ENCODE data around the gene TMEM170B.

The TMEM170B gene

DNA sequence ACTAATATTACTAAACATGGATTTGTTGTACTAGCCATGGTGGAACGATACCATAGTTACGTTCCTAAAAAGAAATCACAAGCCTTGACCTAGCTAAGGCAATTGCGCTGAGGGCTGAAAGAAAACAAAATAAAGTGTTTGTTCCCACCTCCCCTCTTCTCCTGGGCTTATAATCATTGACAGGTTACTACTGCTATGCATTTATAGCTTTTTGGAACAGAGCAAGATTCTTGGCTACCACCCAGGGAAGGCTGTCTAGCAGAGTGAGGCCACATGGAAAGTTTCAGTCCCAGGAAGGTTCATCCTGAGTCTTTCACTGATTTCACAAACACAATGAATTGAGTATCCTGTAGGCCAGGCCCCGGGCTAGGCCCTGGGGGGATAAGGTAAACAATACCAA is 84.6 kb downstream of the TMEM170B start:
- DNase-seq, result no peak

DNA sequence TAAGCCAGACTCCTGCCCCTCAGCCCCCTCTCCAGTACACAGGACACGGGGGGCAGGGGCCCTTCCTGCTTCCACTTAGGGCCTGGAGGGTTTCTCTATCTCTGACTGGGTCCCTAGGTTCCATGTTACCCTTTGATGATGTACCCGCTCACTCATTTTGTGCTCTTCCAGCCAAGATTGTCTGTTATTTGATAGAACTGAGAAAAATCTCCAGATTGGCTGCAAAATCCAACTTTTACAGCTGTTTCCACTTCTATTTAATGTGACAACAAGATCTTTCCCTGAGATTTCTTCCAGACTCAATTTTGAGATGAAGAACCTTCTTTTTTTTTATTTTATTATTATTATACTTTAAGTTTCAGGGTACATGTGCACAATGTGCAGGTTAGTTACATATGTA is 85.7 kb downstream of the TMEM170B start:
- no peak for DNase-seq

DNA sequence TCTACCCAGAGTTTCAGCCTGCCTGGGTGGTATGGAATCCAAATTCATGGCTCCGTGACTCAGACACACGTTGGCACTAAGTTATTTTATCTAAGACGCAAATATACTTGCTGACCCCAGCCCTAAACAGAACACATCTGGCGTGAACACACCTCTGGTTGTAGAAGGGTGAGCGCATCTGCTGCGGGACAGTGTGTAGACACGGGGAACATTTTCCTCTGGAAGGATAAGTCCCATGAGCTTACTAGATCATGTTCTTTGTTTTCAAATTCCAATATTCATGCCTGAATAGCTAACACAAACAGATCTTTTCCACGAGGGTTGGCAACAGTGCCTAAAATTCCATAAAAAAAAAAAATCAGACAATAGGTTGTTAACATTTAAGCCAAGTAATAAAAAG is 87.8 kb downstream of the TMEM170B start:
- no peak for DNase-seq

DNA sequence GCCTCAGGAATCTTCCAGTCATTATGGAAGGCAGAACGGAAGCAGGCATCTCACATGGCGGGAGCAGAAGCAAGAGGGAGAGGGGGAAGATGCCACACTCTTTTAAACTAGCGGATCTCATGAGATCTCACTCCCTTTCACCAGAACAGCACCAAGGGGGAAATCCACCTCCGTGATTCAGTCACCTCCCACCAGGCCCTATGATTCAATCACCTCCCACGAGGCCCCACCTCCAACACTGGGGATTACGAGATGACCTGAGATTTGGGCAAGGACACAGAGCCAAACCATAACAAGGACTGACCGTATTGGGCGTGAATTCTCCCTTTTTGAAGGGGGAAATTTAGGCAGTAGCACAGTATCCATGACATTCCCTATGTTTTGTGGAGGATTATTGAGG is 88.8 kb downstream of the TMEM170B start:
- DNase-seq, result no peak

DNA sequence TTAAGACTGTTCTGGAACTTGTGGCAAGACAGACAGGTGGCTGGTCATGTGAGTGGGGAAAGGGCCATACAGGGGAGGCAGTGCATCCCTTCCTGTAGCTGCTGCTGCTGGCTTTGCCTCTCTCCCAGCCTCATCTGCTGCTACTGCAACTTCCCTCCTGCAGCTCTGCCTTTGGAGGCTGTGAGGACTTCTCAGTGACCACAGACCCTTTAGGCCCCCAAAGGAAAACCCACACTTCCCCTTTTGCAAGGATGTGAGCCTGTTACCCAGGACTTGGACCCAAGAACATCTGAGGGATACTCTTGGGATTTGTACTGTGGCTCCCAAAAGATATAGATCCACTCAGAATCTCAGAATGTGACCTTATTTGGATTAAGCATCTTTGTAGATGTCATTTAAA is 91.0 kb downstream of the TMEM170B start:
- DNase-seq, result no peak

DNA sequence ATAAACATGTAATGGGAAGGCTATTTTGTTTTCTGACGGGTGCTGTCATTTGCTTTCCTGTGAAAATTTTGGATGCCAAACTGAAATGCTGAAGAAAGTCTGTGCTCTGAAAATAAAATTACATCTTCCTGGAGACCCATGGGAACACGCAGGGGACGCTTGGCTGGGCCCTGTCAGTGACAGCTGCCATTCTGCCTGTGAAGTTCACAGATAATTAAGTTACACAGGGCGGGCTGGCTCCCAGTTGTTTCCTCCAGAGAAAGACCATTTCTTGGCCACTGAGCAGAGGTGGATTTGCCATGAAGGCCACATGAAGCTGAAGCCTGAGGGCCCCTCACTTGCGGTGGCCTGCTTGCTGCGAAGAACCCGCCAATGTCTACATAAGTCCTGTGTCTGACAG is 93.5 kb downstream of the TMEM170B start:
- no peak for DNase-seq

DNA sequence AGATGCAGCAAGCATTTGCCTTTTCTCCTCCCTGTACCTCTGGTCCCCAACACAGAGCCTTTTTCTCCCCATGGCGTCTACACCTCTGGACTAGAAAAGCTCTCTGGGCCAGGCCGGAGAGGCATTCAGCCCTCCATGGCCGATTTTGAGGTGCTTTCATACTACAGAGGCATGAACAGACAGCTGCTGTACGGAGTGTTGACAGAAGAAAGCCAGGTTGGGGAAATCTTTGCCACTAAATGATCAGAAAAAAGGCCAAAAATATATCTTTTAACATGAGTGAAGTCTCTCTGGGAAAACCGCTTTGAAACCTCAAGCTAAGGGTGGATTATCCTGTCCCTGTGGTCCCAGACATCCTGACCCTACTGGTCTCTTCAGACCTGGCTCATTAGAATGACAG is 94.0 kb downstream of the TMEM170B start:
- DNase-seq, result no peak

DNA sequence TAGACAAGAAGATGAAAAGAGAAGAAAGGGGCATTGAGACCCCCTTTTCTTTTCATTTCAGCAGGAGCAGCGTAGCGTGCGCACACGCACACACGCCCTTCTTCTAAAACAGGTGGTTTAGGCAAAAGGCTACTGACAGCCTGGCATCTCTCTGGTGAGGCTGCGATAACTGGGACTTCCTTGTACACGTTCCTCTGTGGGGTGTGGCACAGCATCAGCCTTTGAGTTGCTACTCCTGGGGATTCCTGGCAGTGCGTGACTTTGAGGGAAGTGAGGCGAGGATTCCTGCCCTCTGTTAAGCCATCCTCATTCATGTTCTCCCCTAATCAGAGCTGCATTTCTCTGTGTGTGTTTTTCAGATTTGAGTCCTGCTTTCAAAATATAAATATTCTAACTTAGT is 94.7 kb downstream of the TMEM170B start:
- no peak for DNase-seq

DNA sequence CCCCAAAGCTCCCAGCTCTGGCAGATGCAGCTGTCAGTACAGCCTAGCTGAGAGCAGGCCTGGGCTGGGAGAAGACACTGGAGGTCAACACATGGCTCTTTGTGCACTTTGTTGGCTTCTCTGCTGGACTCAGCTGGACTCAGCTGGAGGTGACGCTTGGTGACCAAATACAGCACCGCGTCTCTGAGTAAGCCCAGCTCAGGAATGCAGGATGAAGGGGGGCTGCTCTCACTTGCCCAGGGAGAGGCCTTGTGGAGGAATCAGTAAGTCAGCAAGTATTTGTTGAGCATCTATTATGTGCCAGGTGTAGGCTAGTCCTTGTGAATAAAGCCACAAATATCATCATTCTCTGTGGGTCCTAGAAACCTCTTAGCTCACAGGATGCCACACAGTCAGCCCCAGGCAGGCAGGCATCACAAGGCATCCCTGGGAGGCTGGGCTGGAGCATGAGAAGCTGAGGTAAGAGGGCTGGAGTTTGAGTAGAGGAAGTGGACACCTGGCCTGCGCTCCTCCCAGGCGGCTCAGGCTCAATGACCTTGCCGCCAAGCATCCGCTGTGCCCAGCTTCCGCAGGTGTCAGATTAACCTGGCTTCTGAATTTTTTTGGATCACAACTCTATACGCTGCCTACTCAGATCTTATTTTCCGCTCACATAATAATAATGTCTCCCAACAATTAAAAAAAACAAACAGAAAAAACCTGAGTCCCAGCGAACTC is 95.4 kb downstream of the TMEM170B start:
- DNase-seq, result no peak
